PC-3 (cell line): Measurements from ENCODE around the gene OR6B1.

Source experiments
- EZH2 ChIP-seq: fragments of 300-600 bp; sonication (generic); IDR thresholded peaks from one replicate; pipeline ENCODE4 v1.6.1; 2017; ENCODE audit warnings: antibody characterized with exemption, mild to moderate bottlenecking, low read length; ENCODE audit not compliant: unreplicated experiment
- EZH2phosphoT487 ChIP-seq: fragments of 300-600 bp; sonication (generic); IDR thresholded peaks from 2 replicates; pipeline ENCODE4 v1.6.1; 2018; ENCODE audit warnings: mild to moderate bottlenecking, antibody characterized with exemption, low read length, borderline replicate concordance
- TF ChIP-seq, protein P1 (sequence below): fragments of 300-600 bp; sonication (generic); conservative IDR thresholded peaks from 2 replicates; pipeline ENCODE4 v1.5.1; 2017; ENCODE audit warnings: antibody characterized with exemption, low read depth, mild to moderate bottlenecking, low read length

DNA sequence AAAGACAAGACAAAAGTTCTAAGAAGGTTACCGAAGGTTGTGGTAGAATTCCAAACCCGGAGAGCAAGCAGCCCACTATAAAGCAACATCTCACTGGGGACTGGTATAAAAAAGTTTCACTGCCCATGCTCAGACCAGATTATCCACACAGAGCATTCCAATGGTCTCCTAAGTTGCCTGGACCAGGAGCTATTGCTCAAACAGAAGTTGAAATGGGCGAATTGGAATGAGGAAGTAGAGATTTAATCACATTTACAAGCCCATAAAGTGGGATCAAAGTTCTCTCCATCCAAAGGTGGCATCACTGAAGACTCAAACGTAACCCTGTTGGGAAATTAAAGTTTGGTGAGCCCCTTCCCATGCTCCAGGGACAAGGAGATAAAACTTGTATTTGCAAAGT, 25.7 kb upstream of the OR6B1 start:
- TF ChIP-seq EZH2 = no peak
- TF ChIP-seq, protein P1, sequence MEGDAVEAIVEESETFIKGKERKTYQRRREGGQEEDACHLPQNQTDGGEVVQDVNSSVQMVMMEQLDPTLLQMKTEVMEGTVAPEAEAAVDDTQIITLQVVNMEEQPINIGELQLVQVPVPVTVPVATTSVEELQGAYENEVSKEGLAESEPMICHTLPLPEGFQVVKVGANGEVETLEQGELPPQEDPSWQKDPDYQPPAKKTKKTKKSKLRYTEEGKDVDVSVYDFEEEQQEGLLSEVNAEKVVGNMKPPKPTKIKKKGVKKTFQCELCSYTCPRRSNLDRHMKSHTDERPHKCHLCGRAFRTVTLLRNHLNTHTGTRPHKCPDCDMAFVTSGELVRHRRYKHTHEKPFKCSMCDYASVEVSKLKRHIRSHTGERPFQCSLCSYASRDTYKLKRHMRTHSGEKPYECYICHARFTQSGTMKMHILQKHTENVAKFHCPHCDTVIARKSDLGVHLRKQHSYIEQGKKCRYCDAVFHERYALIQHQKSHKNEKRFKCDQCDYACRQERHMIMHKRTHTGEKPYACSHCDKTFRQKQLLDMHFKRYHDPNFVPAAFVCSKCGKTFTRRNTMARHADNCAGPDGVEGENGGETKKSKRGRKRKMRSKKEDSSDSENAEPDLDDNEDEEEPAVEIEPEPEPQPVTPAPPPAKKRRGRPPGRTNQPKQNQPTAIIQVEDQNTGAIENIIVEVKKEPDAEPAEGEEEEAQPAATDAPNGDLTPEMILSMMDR = no peak
- TF ChIP-seq EZH2phosphoT487 = no peak
